GM23248 (cell line): Measurements from ENCODE around the gene RNFT2.

Experiments
- EZH2 ChIP-seq: fragments of 200-600 bp; sonication (generic); IDR thresholded peaks from 2 replicates; pipeline ENCODE4 v1.6.1; 2018; ENCODE audit warnings: antibody characterized with exemption, mild to moderate bottlenecking; ENCODE audit not compliant: insufficient read depth, poor library complexity, severe bottlenecking
- EZH2phosphoT487 ChIP-seq: fragments of 200-600 bp; sonication (generic); IDR thresholded peaks from 2 replicates; pipeline ENCODE4 v1.6.1; 2018; ENCODE audit warnings: antibody characterized with exemption, moderate library complexity, mild to moderate bottlenecking, low read depth; ENCODE audit not compliant: insufficient read depth

DNA sequence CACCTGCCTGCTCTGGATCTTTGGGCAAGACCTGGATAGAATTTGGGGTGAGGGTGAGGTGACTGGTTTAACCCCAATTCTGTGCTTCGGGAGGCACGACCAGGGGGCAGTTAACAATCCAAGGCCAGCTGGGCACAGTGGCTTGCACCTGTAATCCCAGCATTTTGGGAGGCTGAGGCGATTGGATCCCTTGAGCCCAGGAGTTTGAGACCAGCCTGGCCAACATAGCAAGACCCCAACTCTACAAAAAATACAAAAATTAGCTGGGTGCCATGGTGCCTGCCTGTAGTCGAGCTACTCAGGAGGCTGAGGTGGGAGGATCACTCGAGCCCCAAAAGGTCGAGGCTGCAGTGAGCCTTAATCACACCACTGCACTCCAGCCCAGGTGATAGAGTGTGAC, 105.0 kb downstream of the RNFT2 start:
- no peak for TF ChIP-seq EZH2
- no peak for TF ChIP-seq EZH2phosphoT487
